Effector CD4-positive, alpha-beta T cell (primary cell): Measurements from ENCODE around the gene ZFAND3.

Experiments used
- DNase-seq: peaks from one replicate; pipeline ENCODE4 v3.0.0-alpha.2; 2020

Gene ZFAND3

GRCh38 chr6:38138374-38138773 lies 318.8 kb downstream of the ZFAND3 start:
- no peak for DNase-seq

- no peak for DNase-seq
Observed at GRCh38 chr6:38141085-38141484, 321.6 kb downstream of the ZFAND3 start.

GRCh38 chr6:38141716-38142115 lies 322.2 kb downstream of the ZFAND3 start:
- no peak for DNase-seq

GRCh38 chr6:38142178-38142902 lies 322.8 kb downstream of the ZFAND3 start:
- no peak for DNase-seq

GRCh38 chr6:38143191-38144150 lies 323.9 kb downstream of the ZFAND3 start:
- no peak for DNase-seq

GRCh38 chr6:38144365-38144945 lies 324.9 kb downstream of the ZFAND3 start:
- no peak for DNase-seq

- no peak for DNase-seq
Observed at GRCh38 chr6:38146021-38146733, 326.6 kb downstream of the ZFAND3 start.

GRCh38 chr6:38146734-38147027 lies 327.2 kb downstream of the ZFAND3 start:
- DNase-seq: no peak

- DNase-seq: no peak
Observed at GRCh38 chr6:38148606-38149005, 329.1 kb downstream of the ZFAND3 start.

GRCh38 chr6:38149531-38149930 lies 330.0 kb downstream of the ZFAND3 start:
- DNase-seq: no peak

- DNase-seq: no peak
Observed at GRCh38 chr6:38150021-38150420, 330.5 kb downstream of the ZFAND3 start.

GRCh38 chr6:38150681-38151296 lies 331.3 kb downstream of the ZFAND3 start:
- DNase-seq: no peak

- DNase-seq: no peak
Observed at GRCh38 chr6:38151580-38152500, 332.3 kb downstream of the ZFAND3 start.

- no peak for DNase-seq
Observed at GRCh38 chr6:38152620-38153019, 333.1 kb downstream of the ZFAND3 start.

GRCh38 chr6:38153076-38153797 lies 333.7 kb downstream of the ZFAND3 start:
- DNase-seq: no peak

GRCh38 chr6:38153798-38154345 lies 334.3 kb downstream of the ZFAND3 start:
- no peak for DNase-seq

GRCh38 chr6:38154731-38155130 lies 335.2 kb downstream of the ZFAND3 start:
- no peak for DNase-seq

GRCh38 chr6:38155144-38155543 lies 335.6 kb downstream of the ZFAND3 start:
- no peak for DNase-seq

- no peak for DNase-seq
Observed at GRCh38 chr6:38155621-38156204, 336.2 kb downstream of the ZFAND3 start.
